Measurements from ENCODE around the gene SCMH1. TPM values are rescaled to one million over a fixed set of nuclear protein-coding genes. Genes with fewer than 3 reads are reported as not detected.

SCMH1 gene
- polyA plus RNA-seq, 1 donor = 37.6 TPM

Other genes with a start within 250 kb of the SCMH1 start
- gene SLFNL1, start 220.6 kb downstream of the SCMH1 start, polyA plus RNA-seq (ENCODE audit: insufficient read length) = 0.68 TPM
- 15.0 TPM for gene FOXO6, start 119.1 kb upstream of the SCMH1 start, polyA plus RNA-seq (ENCODE audit: insufficient read length)
- gene EDN2, start 242.4 kb upstream of the SCMH1 start, polyA plus RNA-seq (ENCODE audit: insufficient read length) = 0.80 TPM

Measured in hindlimb muscle (tissue), 1 donor.